ENCODE results near the gene BPIFB6. TPM values are rescaled to one million over a fixed set of nuclear protein-coding genes. Genes with fewer than 3 reads are reported as not detected.

BPIFB6 gene
- total and polyA plus RNA-seq, 7 experiments from 2014 or later: not detected

DNA sequence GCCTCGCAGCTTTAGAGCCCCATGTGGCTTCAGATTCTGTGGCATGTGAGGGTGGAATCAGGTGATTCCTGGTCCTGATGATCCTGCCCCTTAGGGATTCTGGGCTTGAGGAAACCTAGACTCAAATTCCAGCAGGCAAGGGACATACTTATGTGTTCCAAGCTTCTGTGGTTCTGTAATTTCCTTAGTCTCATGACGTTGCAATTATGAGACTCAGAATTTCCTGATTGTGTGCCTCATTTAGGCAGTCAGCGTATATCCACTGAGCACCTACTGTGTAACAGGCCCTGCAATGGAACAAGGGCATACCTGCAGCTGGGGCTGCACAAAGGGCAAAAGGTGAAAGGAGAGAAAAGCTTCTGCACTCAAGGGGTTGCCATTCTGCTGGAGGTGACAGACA, 36.4 kb downstream of the BPIFB6 start:
- intact Hi-C loops (cut with micrococcal nuclease): no loop called here
- peaks cover 0 to 5% of the 10 kb centered on the region in 2 donors for H3K4me1 ChIP-seq (ENCODE audit: control insufficient read depth in 2 of 2, insufficient read depth in 2 of 2, low read length in 2 of 2)
- no peak for DNase-seq
- CTCF ChIA-PET: no interaction called here
- Mint-ChIP-seq H3K27me3 (no peaks in the 10 kb centered on the region), H3K9me3 (no peaks in the 10 kb centered on the region), H3K4me1 (peaks cover 0 to 26% (median 21%) of the 10 kb centered on the region in 7 donors), H3K27ac (peak overlapping the region in 6 of 9 donors; percentile 19 to 86 (median 46)), H3K36me3 (no peaks in the 10 kb centered on the region), H3K4me3 (peak overlapping the region in 2 of 10 donors; percentile 1 to 49)
- POLR2A ChIA-PET: no interaction called here
- no peaks in the 10 kb centered on the region for H3K9me3 ChIP-seq (ENCODE audit: control insufficient read depth in 2 of 3, low read length in 3 of 3)
- H3K36me3 ChIP-seq (ENCODE audit: control insufficient read depth in 2 of 3, insufficient read depth in 3 of 3, low read length in 3 of 3): no peaks in the 10 kb centered on the region
- H3K27ac ChIP-seq (ENCODE audit: low read depth, low read length): no peak overlapping the region
- no peak for ATAC-seq
- no peak overlapping the region for H3K4me3 ChIP-seq (ENCODE audit: low read length)
- H3K27me3 ChIP-seq (ENCODE audit: control insufficient read depth in 2 of 2, insufficient read depth in 2 of 2, low read length in 2 of 2): no peaks in the 10 kb centered on the region

DNA sequence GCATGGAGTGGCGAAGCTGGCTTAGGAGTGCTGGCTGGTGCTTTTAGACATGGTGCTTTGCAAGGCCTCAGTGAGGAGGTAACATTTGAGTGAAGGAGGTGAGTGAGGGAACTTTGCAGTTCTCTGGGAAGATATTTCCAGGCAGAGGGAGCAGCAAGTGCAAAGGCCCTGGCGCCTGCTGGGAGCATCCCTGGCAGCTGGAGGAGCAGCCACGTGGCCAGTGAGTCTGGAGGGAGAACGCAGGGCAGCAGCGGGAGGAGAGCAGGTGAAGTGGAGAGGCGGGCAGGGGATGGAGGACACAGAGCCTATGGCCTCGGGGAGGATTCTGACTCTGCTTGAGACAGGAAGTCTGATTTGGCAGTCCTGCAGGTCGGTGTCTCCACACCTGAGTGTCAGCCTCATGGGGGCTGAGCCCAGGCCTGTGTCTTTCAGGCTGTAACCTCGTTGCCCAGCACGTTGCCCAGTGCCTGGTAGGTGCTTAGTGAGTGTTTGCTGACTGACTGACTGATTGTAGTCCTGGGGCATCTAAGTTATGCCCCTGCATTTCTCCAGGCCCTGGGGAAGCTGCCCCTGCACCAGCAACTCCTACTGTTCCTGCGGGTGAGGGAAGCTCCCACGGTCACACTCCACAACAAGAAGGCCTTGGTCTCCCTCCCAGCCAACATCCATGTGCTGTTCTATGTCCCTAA, 36.9 kb downstream of the BPIFB6 start:
- ChIA-PET CTCF (no interaction called here), POLR2A (no interaction called here)
- H3K27me3 Mint-ChIP-seq: no peaks in the 10 kb centered on the region
- no peak overlapping the region for H3K4me3 ChIP-seq (ENCODE audit: low read length)
- H3K9me3 Mint-ChIP-seq: no peaks in the 10 kb centered on the region
- H3K9me3 ChIP-seq (ENCODE audit: control insufficient read depth in 2 of 3, low read length in 3 of 3): no peaks in the 10 kb centered on the region
- intact Hi-C loops (cut with micrococcal nuclease): no loop called here
- H3K4me1 Mint-ChIP-seq: peaks cover 0 to 26% (median 21%) of the 10 kb centered on the region in 7 donors
- H3K4me1 ChIP-seq (ENCODE audit: control insufficient read depth in 2 of 2, insufficient read depth in 2 of 2, low read length in 2 of 2): peaks cover 0 to 5% of the 10 kb centered on the region in 2 donors
- DNase-seq: no peak
- no peak for ATAC-seq
- peak overlapping the region in 6 of 9 donors; percentile 16 to 86 (median 46) for H3K27ac Mint-ChIP-seq
- no peaks in the 10 kb centered on the region for H3K36me3 Mint-ChIP-seq
- H3K36me3 ChIP-seq (ENCODE audit: control insufficient read depth in 2 of 3, insufficient read depth in 3 of 3, low read length in 3 of 3): no peaks in the 10 kb centered on the region
- peak overlapping the region in 1 of 10 donors; percentile 1 for H3K4me3 Mint-ChIP-seq
- no peaks in the 10 kb centered on the region for H3K27me3 ChIP-seq (ENCODE audit: control insufficient read depth in 2 of 2, insufficient read depth in 2 of 2, low read length in 2 of 2)
- H3K27ac ChIP-seq (ENCODE audit: low read depth, low read length): no peak overlapping the region

GRCh38 chr20:33069673-33070072, 38.2 kb downstream of the BPIFB6 start:
- no peaks in the 10 kb centered on the region for H3K27me3 ChIP-seq (ENCODE audit: control insufficient read depth in 2 of 2, insufficient read depth in 2 of 2, low read length in 2 of 2)
- ATAC-seq (no peak), DNase-seq (no peak)
- peaks cover 0 to 3% (median 0%) of the 10 kb centered on the region in 11 donors for H3K9me3 Mint-ChIP-seq
- no peak overlapping the region for H3K27ac ChIP-seq (ENCODE audit: low read depth, low read length)
- intact Hi-C loops (cut with micrococcal nuclease): no loop called here
- no peaks in the 10 kb centered on the region for H3K9me3 ChIP-seq (ENCODE audit: control insufficient read depth in 2 of 3, low read length in 3 of 3)
- no peaks in the 10 kb centered on the region for H3K36me3 Mint-ChIP-seq
- no peak overlapping the region for H3K4me3 ChIP-seq (ENCODE audit: low read length)
- CTCF ChIA-PET: no interaction called here
- no peaks in the 10 kb centered on the region for H3K27me3 Mint-ChIP-seq
- POLR2A ChIA-PET: no interaction called here
- no peaks in the 10 kb centered on the region for H3K36me3 ChIP-seq (ENCODE audit: control insufficient read depth in 2 of 3, insufficient read depth in 3 of 3, low read length in 3 of 3)
- H3K4me3 Mint-ChIP-seq: no peak overlapping the region
- peaks cover 0 to 32% (median 25%) of the 10 kb centered on the region in 7 donors for H3K4me1 Mint-ChIP-seq
- H3K4me1 ChIP-seq (ENCODE audit: control insufficient read depth in 2 of 2, insufficient read depth in 2 of 2, low read length in 2 of 2): peaks cover 0 to 5% of the 10 kb centered on the region in 2 donors
- H3K27ac Mint-ChIP-seq: peak overlapping the region in 3 of 9 donors; percentile 41 to 75 (median 63)

DNA sequence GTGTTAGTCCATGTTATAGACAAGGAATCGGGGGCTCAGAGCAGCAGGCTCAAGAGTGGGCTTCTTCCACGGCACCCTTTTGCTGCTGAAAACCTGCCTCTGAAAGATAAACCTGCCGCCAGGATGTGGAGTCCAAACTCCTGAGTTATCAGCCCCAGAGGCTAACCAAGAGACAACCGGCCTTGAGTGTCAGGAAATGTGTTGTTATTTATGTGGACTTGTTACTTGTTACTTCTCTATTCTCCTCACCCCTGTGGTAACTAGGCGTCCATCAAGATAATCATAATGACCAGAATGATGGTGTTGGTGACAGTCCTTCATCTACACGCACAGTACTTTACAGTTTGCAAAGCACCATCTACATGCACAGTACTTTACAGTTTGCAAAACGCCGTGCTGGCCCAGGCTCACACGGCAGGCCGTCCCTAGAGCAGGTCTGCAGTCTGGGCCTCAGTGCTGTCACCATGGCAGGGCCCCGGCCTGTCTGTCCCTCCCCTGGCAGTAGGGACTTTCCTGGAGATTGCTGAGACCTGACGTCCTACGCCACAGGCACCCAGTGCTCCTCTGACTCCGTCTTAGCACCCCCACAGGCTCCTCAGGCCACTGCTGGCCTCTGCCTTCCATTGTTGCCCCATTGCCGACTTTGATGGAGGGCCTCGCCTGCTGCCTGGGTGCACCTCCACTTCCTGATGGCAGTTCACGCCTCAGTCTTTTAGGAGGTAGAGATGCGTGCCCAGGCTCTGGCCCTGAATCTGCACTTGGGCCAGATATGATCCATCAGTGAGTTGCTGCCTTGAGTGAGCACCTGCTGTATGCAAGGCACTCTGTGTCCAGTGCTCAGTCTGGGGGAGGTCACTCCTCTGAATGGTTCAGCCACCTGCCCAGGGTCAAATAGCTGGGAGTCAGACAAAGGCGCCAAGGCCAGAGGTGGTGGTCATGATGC, 38.9 kb downstream of the BPIFB6 start:
- Histone ChIP-seq H3K27ac (ENCODE audit: low read depth, low read length) (no peak overlapping the region), H3K4me1 (ENCODE audit: control insufficient read depth in 2 of 2, insufficient read depth in 2 of 2, low read length in 2 of 2) (peaks cover 0 to 5% of the 10 kb centered on the region in 2 donors), H3K4me3 (ENCODE audit: low read length) (no peak overlapping the region), H3K9me3 (ENCODE audit: control insufficient read depth in 2 of 3, low read length in 3 of 3) (no peaks in the 10 kb centered on the region), H3K27me3 (ENCODE audit: control insufficient read depth in 2 of 2, insufficient read depth in 2 of 2, low read length in 2 of 2) (no peaks in the 10 kb centered on the region), H3K36me3 (ENCODE audit: control insufficient read depth in 2 of 3, insufficient read depth in 3 of 3, low read length in 3 of 3) (no peaks in the 10 kb centered on the region)
- POLR2A ChIA-PET: no interaction called here
- peaks cover 0 to 3% (median 0%) of the 10 kb centered on the region in 11 donors for H3K9me3 Mint-ChIP-seq
- peak overlapping the region in 1 of 9 donors; percentile 41 for H3K27ac Mint-ChIP-seq
- H3K36me3 Mint-ChIP-seq: no peaks in the 10 kb centered on the region
- H3K4me1 Mint-ChIP-seq: peaks cover 0 to 32% (median 22%) of the 10 kb centered on the region in 7 donors
- intact Hi-C loops (cut with micrococcal nuclease): no loop called here
- DNase-seq (no peak), ATAC-seq (no peak)
- CTCF ChIA-PET: no interaction called here
- H3K4me3 Mint-ChIP-seq: no peak overlapping the region
- peaks cover 0 to 3% (median 0%) of the 10 kb centered on the region in 5 donors for H3K27me3 Mint-ChIP-seq

GRCh38 chr20:33071198-33071597, 39.8 kb downstream of the BPIFB6 start:
- DNase-seq (no peak), ATAC-seq (no peak)
- Histone ChIP-seq H3K27me3 (ENCODE audit: control insufficient read depth in 2 of 2, insufficient read depth in 2 of 2, low read length in 2 of 2) (no peaks in the 10 kb centered on the region), H3K27ac (ENCODE audit: low read depth, low read length) (no peak overlapping the region), H3K36me3 (ENCODE audit: control insufficient read depth in 2 of 3, insufficient read depth in 3 of 3, low read length in 3 of 3) (no peaks in the 10 kb centered on the region), H3K9me3 (ENCODE audit: control insufficient read depth in 2 of 3, low read length in 3 of 3) (no peaks in the 10 kb centered on the region), H3K4me1 (ENCODE audit: control insufficient read depth in 2 of 2, insufficient read depth in 2 of 2, low read length in 2 of 2) (peaks cover 0 to 5% of the 10 kb centered on the region in 2 donors), H3K4me3 (ENCODE audit: low read length) (no peak overlapping the region)
- POLR2A ChIA-PET: no interaction called here
- CTCF ChIA-PET: interaction anchor here (1.3 kb wide), 1 partner anchor 149 kb away, joined by 4 read pairs; no protein-coding TSS in a partner anchor
- peaks cover 0 to 3% (median 0%) of the 10 kb centered on the region in 5 donors for H3K27me3 Mint-ChIP-seq
- intact Hi-C loops (cut with micrococcal nuclease): no loop called here
- H3K27ac Mint-ChIP-seq: peak overlapping the region in 2 of 9 donors; percentile 24 to 27
- no peaks in the 10 kb centered on the region for H3K36me3 Mint-ChIP-seq
- H3K4me1 Mint-ChIP-seq: peaks cover 0 to 38% (median 27%) of the 10 kb centered on the region in 7 donors
- peaks cover 0 to 3% (median 0%) of the 10 kb centered on the region in 11 donors for H3K9me3 Mint-ChIP-seq
- no peak overlapping the region for H3K4me3 Mint-ChIP-seq

GRCh38 chr20:33072362-33072761, 40.9 kb downstream of the BPIFB6 start:
- peaks cover 0 to 3% (median 0%) of the 10 kb centered on the region in 5 donors for H3K27me3 Mint-ChIP-seq
- no peaks in the 10 kb centered on the region for H3K27me3 ChIP-seq (ENCODE audit: control insufficient read depth in 2 of 2, insufficient read depth in 2 of 2, low read length in 2 of 2)
- no peak for ATAC-seq

More at GRCh38 chr20:33072362-33072761, 40.9 kb downstream of the BPIFB6 start:
- Histone ChIP-seq H3K4me3 (ENCODE audit: low read length) (no peak overlapping the region), H3K9me3 (ENCODE audit: control insufficient read depth in 2 of 3, low read length in 3 of 3) (no peaks in the 10 kb centered on the region), H3K4me1 (ENCODE audit: control insufficient read depth in 2 of 2, insufficient read depth in 2 of 2, low read length in 2 of 2) (peaks cover 0 to 5% of the 10 kb centered on the region in 2 donors), H3K27ac (ENCODE audit: low read depth, low read length) (no peak overlapping the region), H3K36me3 (ENCODE audit: control insufficient read depth in 2 of 3, insufficient read depth in 3 of 3, low read length in 3 of 3) (no peaks in the 10 kb centered on the region)
- intact Hi-C loops (cut with micrococcal nuclease): no loop called here
- Mint-ChIP-seq H3K9me3 (peaks cover 0 to 3% (median 0%) of the 10 kb centered on the region in 11 donors), H3K4me1 (peaks cover 0 to 36% (median 27%) of the 10 kb centered on the region in 7 donors), H3K27ac (no peak overlapping the region), H3K36me3 (no peaks in the 10 kb centered on the region), H3K4me3 (no peak overlapping the region)
- CTCF ChIA-PET: interaction anchor here (1.3 kb wide), 1 partner anchor 150 kb away, joined by 4 read pairs; no protein-coding TSS in a partner anchor
- POLR2A ChIA-PET: no interaction called here
- no peak for DNase-seq

All from naive thymus-derived CD4-positive, alpha-beta T cell (primary cell).